WI38 (cell line): ENCODE data around the gene CEP250.

Source experiments
- H3K4me3 ChIP-seq: 2 replicates; pipeline ENCODE4 v1.5.1; 2011; ENCODE audit warnings: low read depth, mild to moderate bottlenecking, control low read depth, low read length
- TF ChIP-seq, protein P1 (sequence below): IDR thresholded peaks from 2 replicates; pipeline ENCODE4 v1.5.1; 2012; ENCODE audit warnings: low read depth, mild to moderate bottlenecking, control low read depth, low read length

Gene CEP250

DNA sequence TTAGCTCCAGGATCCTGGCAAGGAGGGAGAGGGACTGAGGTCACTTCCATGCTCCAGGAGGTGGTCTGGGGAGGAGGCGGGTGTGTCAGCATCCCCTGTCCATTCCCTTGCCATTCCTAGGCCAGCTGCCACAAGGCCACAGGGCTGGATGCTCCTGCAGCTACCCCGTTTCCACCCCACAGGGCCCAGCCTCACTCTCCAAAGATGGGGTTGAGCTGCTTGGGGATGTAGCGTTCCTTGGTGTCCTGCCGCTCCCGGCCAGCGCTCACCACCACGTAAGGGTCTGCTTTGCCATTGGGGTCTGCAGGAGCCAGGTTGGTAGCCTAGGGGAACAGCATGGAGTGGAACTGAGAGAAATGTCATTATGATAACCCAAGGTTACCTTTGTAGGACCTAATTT, 109.5 kb downstream of the CEP250 start:
- H3K4me3 ChIP-seq: no peak overlapping the region
- TF ChIP-seq, protein P1, sequence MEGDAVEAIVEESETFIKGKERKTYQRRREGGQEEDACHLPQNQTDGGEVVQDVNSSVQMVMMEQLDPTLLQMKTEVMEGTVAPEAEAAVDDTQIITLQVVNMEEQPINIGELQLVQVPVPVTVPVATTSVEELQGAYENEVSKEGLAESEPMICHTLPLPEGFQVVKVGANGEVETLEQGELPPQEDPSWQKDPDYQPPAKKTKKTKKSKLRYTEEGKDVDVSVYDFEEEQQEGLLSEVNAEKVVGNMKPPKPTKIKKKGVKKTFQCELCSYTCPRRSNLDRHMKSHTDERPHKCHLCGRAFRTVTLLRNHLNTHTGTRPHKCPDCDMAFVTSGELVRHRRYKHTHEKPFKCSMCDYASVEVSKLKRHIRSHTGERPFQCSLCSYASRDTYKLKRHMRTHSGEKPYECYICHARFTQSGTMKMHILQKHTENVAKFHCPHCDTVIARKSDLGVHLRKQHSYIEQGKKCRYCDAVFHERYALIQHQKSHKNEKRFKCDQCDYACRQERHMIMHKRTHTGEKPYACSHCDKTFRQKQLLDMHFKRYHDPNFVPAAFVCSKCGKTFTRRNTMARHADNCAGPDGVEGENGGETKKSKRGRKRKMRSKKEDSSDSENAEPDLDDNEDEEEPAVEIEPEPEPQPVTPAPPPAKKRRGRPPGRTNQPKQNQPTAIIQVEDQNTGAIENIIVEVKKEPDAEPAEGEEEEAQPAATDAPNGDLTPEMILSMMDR: no peak

DNA sequence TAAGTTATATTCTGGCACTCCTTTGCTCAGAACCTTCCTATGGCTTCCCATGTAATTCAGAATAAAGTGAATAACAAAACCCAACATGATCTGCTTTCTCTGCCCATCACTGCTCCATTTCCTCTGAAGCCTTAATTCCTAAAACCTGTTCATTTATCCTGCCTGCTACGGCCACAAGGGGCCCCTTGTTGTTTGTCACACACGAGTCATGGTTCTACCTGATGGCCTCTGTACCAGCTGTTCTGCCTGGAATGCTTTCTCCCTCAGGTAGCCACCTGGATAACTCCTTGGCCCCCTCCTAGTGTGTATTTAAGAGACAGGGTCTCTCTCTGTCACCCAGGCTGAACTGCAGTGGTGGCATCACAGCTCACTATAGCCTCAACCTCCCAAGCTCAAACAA, 113.2 kb downstream of the CEP250 start:
- H3K4me3 ChIP-seq: no peak overlapping the region
- TF ChIP-seq, protein P1: no peak
